CD4-positive, alpha-beta T cell (primary cell): Measurements from ENCODE around the gene DDX31. TPM values are rescaled to one million over a fixed set of nuclear protein-coding genes. Genes with fewer than 3 reads are reported as not detected.

Experiments
- ATAC-seq: fragments of 200-7000 bp; cut with Tn5 transposase; one replicate; pipeline ENCODE4 v1.10.0; 2022; ENCODE audit warnings: mild to moderate bottlenecking; ENCODE audit not compliant: poor library complexity
- CTCF ChIA-PET: fragments of 350-600 bp; sonication (Branson Sonifier 250); formaldehyde crosslinking; loops from one replicate; lab custom pipeline; 2021; ENCODE audit warnings: antibody characterized with exemption, inconsistent platforms; lab: Charles Lee
- POLR2A ChIA-PET: fragments of 350-600 bp; sonication (Branson Sonifier 250); formaldehyde crosslinking; loops from one replicate; lab custom pipeline; 2021; ENCODE audit warnings: antibody characterized with exemption, inconsistent platforms; lab: Charles Lee
- DNase-seq, 14 experiments: peaks; one replicate each; pipeline ENCODE4 v3.0.0-alpha.2; 2013 to 2020; ENCODE audit warnings: mixed read lengths in 2 of 14
- H3K27ac ChIP-seq, 2 donors: one replicate each; pipeline versions ENCODE4 v1.5.1 to v1.7.0; 2013; ENCODE audit warnings: low read length in 2 of 2, low read depth in 1 of 2, mild to moderate bottlenecking in 1 of 2
- H3K27me3 ChIP-seq, 2 experiments: 1 replicate in 1 of 2; 2 replicates in 1 of 2; pipeline versions ENCODE4 v1.6.1 to v1.7.0; 2013; ENCODE audit warnings: low read length in 2 of 2, control low read depth in 1 of 2, mild to moderate bottlenecking in 1 of 2, moderate library complexity in 1 of 2; ENCODE audit not compliant: insufficient read depth in 2 of 2, control insufficient read depth in 1 of 2
- H3K36me3 ChIP-seq: one replicate; pipeline ENCODE4 v1.6.1; 2013; ENCODE audit warnings: low read length, control low read depth; ENCODE audit not compliant: insufficient read depth
- H3K4me1 ChIP-seq: one replicate; pipeline ENCODE4 v1.6.1; 2013; ENCODE audit warnings: low read length, control low read depth; ENCODE audit not compliant: insufficient read depth
- H3K4me3 ChIP-seq: one replicate; pipeline ENCODE4 v1.5.1; 2013; ENCODE audit warnings: mild to moderate bottlenecking, low read length, moderate library complexity
- H3K9me3 ChIP-seq, 2 experiments: 1 replicate in 1 of 2; 2 replicates in 1 of 2; pipeline versions ENCODE4 v1.6.1 to v1.7.0; 2013; ENCODE audit warnings: low read length in 2 of 2, mild to moderate bottlenecking in 2 of 2, control low read depth in 1 of 2, moderate library complexity in 1 of 2; ENCODE audit not compliant: control insufficient read depth in 1 of 2, insufficient read depth in 1 of 2
- H3K27ac Mint-ChIP-seq: one replicate; pipeline ENCODE4 v1.8.0; 2020; ENCODE audit warnings: mixed read lengths
- H3K27me3 Mint-ChIP-seq: one replicate; pipeline ENCODE4 v1.8.0; 2021; ENCODE audit warnings: mixed read lengths
- H3K36me3 Mint-ChIP-seq: one replicate; pipeline ENCODE4 v1.8.0; 2021; ENCODE audit warnings: low read depth, mixed read lengths
- H3K4me1 Mint-ChIP-seq: one replicate; pipeline ENCODE4 v1.8.0; 2021; ENCODE audit warnings: low read depth, mixed read lengths
- H3K4me3 Mint-ChIP-seq: one replicate; pipeline ENCODE4 v1.8.0; 2020; ENCODE audit warnings: mild to moderate bottlenecking, mixed read lengths
- H3K9me3 Mint-ChIP-seq: one replicate; pipeline ENCODE4 v1.8.0; 2020; ENCODE audit warnings: mixed read lengths
- intact Hi-C, 2 experiments: fragments of 100-400 bp; cut with DNase I in 1 of 2; cut with micrococcal nuclease in 1 of 2; formaldehyde crosslinking; loops; one replicate each; pipeline versions ENCODE4 v1.15.1 to v1.9.0; 2023 to 2025; cut with DNase I, micrococcal nuclease
- total RNA-seq, 174 experiments: library from RNA in 2 of 174; stranded (reverse) in 2 of 174; gene quantifications; one replicate each; pipeline ENCODE4 v1.2.3 and lab custom pipeline; 2021 to 2026
- TF ChIP-seq, protein P1 (sequence below): fragments of 200-600 bp; IDR thresholded peaks from one replicate; pipeline ENCODE4 v1.8.0; 2022; ENCODE audit warnings: antibody characterized with exemption, mild to moderate bottlenecking

DDX31 gene
- total RNA-seq, 2 experiments from 2014 or later: 11.0 to 11.3 TPM

DNA sequence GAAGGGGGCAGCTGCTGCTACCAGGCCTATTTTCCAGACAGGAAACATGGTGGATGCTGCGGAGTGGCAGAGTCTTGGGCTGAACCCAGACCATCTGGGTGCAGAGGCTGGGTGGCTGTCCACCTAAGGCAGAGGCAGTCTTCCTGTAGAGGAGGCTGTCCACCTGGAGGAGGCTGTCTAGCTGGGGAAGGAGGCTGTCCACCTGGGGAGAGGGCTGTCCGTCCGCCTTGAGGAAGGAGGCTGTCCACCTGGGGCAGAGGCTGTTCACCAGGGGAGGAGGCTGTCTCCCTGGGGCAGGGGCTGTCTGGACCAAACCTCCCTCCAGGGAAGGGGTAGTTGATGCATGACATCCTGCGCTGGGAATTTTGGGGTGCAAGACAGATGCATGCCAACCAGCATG lies 126.5 kb downstream of the DDX31 start:
- TF ChIP-seq, protein P1, sequence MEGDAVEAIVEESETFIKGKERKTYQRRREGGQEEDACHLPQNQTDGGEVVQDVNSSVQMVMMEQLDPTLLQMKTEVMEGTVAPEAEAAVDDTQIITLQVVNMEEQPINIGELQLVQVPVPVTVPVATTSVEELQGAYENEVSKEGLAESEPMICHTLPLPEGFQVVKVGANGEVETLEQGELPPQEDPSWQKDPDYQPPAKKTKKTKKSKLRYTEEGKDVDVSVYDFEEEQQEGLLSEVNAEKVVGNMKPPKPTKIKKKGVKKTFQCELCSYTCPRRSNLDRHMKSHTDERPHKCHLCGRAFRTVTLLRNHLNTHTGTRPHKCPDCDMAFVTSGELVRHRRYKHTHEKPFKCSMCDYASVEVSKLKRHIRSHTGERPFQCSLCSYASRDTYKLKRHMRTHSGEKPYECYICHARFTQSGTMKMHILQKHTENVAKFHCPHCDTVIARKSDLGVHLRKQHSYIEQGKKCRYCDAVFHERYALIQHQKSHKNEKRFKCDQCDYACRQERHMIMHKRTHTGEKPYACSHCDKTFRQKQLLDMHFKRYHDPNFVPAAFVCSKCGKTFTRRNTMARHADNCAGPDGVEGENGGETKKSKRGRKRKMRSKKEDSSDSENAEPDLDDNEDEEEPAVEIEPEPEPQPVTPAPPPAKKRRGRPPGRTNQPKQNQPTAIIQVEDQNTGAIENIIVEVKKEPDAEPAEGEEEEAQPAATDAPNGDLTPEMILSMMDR: no peak
- DNase-seq: no peak
- Mint-ChIP-seq H3K27me3 (peaks cover 19% of the 10 kb centered on the region), H3K9me3 (no peaks in the 10 kb centered on the region), H3K4me3 (no peak overlapping the region), H3K4me1 (no peaks in the 10 kb centered on the region), H3K27ac (no peak overlapping the region), H3K36me3 (no peaks in the 10 kb centered on the region)
- H3K4me3 ChIP-seq: no peak overlapping the region
- H3K27me3 ChIP-seq: peaks cover 13 to 16% of the 10 kb centered on the region in 2 experiments
- POLR2A ChIA-PET: no interaction called here
- no peaks in the 10 kb centered on the region for H3K9me3 ChIP-seq
- CTCF ChIA-PET: no interaction called here
- H3K4me1 ChIP-seq: peaks cover 4% of the 10 kb centered on the region
- intact Hi-C loops: no loop called here
- H3K27ac ChIP-seq: no peak overlapping the region
- no peaks in the 10 kb centered on the region for H3K36me3 ChIP-seq
- ATAC-seq: no peak

Other genes with a start within 250 kb of the DDX31 start
- gene BARHL1, start 87.4 kb downstream of the DDX31 start, total RNA-seq: not detected
- gene GTF3C4, start 481 bp upstream of the DDX31 start, total RNA-seq: 1 to 10 TPM; 9.3 to 9.6 TPM
- gene AK8, start 208.3 kb upstream of the DDX31 start, total RNA-seq: not detected
- under 1 TPM; 0.52 to 0.92 TPM for gene SPACA9, start 208.9 kb upstream of the DDX31 start, total RNA-seq